GM19023 (cell line): ENCODE measurements around the gene MMP20.

Experiments used
- ATAC-seq: cut with Tn5 transposase; IDR thresholded peaks from one replicate; pipeline ENCODE4 v1.9.1; 2021; ENCODE audit warnings: mild to moderate bottlenecking, moderate library complexity; ENCODE audit not compliant: unreplicated experiment

Gene MMP20

GRCh38 chr11:102623998-102624397 is 1.1 kb downstream of the MMP20 start:
- ATAC-seq, result no peak

GRCh38 chr11:102623128-102623527 is 2.0 kb downstream of the MMP20 start:
- ATAC-seq, result no peak

GRCh38 chr11:102622258-102622657 is 2.9 kb downstream of the MMP20 start:
- ATAC-seq, result no peak

GRCh38 chr11:102620818-102621561 is 4.1 kb downstream of the MMP20 start:
- peak; percentile 71 for ATAC-seq

- no peak for ATAC-seq
Observed at GRCh38 chr11:102620179-102620578, 5.0 kb downstream of the MMP20 start.

- ATAC-seq, result no peak
Observed at GRCh38 chr11:102617466-102618008, 7.6 kb downstream of the MMP20 start.

GRCh38 chr11:102615894-102616432 is 9.2 kb downstream of the MMP20 start:
- ATAC-seq, result no peak

- no peak for ATAC-seq
Observed at GRCh38 chr11:102615077-102615893, 9.8 kb downstream of the MMP20 start.

GRCh38 chr11:102614485-102614884 is 10.6 kb downstream of the MMP20 start:
- no peak for ATAC-seq

GRCh38 chr11:102614031-102614430 is 11.1 kb downstream of the MMP20 start:
- ATAC-seq, result no peak

- ATAC-seq, result no peak
Observed at GRCh38 chr11:102613450-102613849, 11.7 kb downstream of the MMP20 start.

- ATAC-seq, result peak; percentile 45
Observed at GRCh38 chr11:102611291-102611690, 13.8 kb downstream of the MMP20 start.

- ATAC-seq, result no peak
Observed at GRCh38 chr11:102610200-102610599, 14.9 kb downstream of the MMP20 start.

- no peak for ATAC-seq
Observed at GRCh38 chr11:102608699-102609098, 16.4 kb downstream of the MMP20 start.

- no peak for ATAC-seq
Observed at GRCh38 chr11:102604875-102605274, 20.3 kb downstream of the MMP20 start.

- no peak for ATAC-seq
Observed at GRCh38 chr11:102604011-102604410, 21.1 kb downstream of the MMP20 start.

GRCh38 chr11:102603576-102603975 is 21.6 kb downstream of the MMP20 start:
- ATAC-seq, result no peak

GRCh38 chr11:102603091-102603490 is 22.0 kb downstream of the MMP20 start:
- no peak for ATAC-seq

- no peak for ATAC-seq
Observed at GRCh38 chr11:102600666-102601065, 24.5 kb downstream of the MMP20 start.

- peak; percentile 90 for ATAC-seq
Observed at GRCh38 chr11:102599642-102600261, 25.4 kb downstream of the MMP20 start.

GRCh38 chr11:102598272-102598671 is 26.9 kb downstream of the MMP20 start:
- ATAC-seq, result no peak
